GM12873 (cell line): Measurements from ENCODE around the gene SYCE3.

ENCODE experiments used
- TF ChIP-seq, protein P1 (sequence below): IDR thresholded peaks from 2 replicates; pipeline ENCODE4 v1.5.1; 2012; ENCODE audit warnings: low read depth, mild to moderate bottlenecking, moderate library complexity, low read length, control low read depth; ENCODE audit not compliant: insufficient read depth; ENCODE audit errors: missing control alignments

SYCE3 gene

DNA sequence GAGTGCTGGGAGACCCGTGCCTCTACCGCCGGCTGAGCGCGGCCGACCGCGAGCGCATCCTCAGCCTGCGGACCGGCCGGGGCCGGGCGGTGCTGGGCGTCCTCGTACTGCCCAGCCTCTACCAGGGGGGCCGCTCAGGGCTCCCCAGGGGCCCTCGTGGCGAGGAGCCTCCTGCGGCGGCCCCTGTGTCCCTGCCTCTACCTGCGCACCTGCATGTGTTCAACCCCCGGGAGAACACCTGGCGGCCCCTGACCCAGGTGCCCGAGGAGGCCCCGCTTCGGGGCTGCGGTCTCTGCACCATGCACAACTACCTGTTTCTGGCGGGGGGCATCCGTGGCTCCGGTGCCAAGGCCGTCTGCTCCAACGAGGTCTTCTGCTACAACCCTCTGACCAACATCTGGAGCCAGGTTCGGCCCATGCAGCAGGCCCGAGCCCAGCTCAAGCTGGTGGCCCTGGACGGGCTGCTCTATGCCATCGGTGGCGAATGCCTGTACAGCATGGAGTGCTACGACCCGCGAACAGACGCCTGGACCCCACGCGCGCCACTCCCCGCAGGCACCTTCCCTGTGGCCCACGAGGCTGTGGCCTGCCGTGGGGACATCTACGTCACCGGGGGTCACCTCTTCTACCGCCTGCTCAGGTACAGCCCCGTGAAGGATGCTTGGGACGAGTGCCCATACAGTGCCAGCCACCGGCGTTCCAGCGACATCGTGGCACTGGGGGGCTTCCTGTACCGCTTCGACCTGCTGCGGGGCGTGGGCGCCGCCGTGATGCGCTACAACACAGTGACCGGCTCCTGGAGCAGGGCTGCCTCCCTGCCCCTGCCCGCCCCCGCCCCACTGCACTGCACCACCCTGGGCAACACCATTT is 13.6 kb downstream of the SYCE3 start:
- TF ChIP-seq, protein P1, sequence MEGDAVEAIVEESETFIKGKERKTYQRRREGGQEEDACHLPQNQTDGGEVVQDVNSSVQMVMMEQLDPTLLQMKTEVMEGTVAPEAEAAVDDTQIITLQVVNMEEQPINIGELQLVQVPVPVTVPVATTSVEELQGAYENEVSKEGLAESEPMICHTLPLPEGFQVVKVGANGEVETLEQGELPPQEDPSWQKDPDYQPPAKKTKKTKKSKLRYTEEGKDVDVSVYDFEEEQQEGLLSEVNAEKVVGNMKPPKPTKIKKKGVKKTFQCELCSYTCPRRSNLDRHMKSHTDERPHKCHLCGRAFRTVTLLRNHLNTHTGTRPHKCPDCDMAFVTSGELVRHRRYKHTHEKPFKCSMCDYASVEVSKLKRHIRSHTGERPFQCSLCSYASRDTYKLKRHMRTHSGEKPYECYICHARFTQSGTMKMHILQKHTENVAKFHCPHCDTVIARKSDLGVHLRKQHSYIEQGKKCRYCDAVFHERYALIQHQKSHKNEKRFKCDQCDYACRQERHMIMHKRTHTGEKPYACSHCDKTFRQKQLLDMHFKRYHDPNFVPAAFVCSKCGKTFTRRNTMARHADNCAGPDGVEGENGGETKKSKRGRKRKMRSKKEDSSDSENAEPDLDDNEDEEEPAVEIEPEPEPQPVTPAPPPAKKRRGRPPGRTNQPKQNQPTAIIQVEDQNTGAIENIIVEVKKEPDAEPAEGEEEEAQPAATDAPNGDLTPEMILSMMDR = no peak

DNA sequence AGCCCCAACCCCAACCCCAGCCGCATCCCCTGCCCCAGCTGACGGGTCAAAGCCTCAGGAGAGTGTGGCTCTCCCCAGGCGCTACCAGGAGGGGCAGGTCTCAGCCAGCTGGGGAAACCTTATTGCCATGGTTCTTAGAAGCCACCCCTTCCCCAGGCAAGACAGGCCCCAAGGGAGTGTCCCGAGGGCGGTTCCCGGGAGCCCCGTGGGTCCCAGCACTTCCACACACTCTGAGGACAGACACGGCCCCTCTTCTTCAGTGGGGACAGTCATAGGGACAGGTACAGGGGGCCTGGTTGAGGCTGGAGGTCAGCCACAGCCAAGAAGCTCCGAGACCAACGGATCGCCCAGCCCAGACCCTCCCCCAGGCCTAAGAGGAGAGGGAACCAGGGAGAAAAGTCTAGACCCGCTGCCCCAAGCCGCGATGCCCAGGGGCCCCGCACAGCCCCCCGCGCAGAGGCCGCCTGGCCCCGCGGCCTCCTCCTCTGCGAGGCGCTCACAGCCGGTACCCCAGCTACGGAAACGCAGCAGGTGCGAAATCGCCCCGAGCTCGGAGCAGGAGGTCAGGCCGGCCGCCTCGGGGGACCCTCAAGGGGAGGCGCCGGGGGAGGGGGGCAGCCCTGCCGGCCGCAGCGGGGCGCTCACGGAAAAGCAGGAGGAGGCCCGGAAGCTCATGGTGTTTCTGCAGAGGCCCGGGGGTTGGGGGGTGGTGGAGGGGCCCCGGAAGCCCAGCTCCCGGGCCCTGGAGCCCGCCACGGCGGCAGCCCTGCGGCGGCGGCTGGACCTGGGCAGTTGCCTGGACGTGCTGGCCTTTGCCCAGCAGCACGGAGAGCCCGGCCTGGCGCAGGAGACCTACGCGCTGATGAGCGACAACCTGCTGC is 14.4 kb downstream of the SYCE3 start:
- TF ChIP-seq, protein P1 = no peak

DNA sequence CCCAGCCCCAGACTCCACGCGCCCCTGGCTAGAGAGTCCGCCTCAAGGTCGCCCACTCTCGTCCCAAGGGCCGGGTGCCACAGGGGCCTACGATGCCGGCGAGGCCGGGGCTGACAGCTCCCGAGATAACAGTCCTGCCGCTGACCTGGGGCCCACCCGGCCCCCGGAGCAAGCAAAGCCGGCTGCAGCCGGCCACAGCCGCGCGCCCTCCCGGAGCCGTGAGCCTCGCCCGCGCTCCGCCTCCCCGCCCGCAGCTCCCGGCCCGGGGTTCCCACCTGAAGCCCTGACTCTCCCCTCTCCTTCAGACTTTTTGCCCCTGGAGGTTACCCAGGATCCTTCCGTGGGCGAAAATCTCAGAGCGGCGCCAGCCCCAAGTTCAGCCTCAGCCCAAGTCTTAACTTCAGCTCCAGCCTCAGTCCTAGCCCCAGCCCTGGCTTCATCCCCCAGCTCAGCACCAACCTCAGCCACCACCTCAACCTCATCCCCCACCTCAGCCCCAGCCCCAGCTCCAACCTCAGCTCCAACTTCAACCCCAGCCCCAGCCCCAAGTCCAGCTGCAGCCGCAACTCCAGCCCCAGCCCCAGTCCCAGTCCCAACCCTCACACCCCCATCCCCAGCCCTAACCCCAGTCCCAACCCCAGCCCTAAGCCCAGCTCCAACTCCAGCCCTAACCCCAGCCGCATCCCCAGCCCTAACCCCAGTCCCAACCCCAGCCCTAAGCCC is 15.3 kb downstream of the SYCE3 start:
- TF ChIP-seq, protein P1 = no peak

DNA sequence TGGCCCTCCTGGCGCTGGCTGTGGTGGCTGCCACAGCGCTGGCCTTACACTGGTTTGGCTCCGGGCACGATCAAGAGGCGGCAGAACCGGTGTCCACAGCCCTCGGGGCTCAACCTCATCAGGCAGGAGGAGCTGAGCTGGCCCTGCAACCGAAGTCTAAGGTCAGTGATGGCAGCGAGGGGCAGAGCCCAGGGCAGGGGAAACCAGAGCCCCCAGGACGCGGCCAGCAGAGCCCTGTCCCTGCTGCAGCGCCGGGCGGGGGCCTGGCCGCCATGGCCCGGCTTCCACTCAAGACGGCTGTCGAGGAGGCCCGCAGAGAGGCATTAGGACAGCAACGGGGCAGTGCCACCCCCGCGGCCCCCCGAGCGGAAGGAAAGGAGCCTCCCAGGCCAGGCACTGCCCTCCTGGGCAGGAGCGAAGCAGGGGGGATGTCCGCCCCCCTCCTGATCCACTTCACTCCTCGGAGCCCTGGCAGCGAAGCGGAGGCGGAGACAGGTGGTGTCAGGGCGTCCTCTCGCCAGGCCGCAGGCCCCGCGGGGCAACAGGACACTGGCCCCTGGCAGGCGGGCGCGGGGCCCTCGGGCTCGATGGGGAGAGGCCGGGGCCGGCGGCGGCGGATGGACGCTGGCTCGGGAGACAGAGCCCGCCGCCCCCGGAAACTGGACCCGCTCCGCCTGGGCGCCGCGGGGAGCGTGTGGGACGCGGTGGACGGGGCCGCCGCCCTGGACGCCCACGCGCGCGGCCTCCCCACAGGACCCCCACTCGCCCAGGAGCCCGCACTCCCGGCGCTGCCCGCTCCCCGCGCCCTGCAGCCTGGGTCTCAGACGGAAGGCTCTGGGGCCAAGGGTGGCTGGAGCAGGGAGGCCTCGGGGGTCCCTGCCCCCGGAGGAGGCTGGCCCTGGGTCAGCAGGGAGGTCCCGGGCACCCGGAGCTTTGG is 16.1 kb downstream of the SYCE3 start:
- TF ChIP-seq, protein P1 = no peak

DNA sequence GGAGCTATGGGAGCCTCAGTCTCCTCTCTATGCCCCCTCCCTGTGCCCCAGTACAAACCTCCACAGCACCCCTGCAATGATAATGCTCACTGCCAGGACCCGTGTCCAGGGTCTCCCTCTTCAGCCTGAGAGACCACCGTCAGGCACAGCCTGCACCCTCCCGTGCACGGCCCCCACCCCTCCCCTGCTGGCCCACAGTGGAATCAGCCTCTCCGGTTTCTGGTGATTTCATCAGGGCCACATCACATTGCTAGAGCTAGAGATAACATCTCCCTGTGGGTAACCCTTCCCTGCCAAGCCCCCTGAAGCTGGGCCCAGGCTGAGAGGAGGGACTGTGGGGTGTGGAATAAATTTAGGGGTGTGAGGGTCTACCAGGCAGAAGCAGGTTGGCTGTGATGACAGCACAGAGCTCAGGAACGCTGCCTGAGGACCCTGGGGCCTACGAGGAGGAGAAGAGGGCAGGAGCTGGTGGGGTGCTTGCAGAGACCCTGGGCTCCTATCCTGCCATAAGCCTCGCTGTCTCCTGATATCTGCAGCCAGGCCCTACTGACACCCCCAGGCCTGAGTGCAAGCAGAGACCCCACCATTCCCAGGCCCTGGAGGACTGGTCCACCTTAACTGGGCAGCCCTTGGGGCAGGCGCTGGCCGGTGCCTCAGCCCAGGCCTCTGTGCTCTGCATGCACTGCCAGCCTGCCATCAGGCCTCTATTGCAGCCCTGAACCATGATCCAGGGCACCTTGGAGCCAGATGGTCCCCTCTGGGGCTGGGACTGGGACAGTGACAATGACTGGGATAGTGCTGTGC is 17.0 kb downstream of the SYCE3 start, which contains the start of gene KLHDC7B:
Gene KLHDC7B (plus strand): TSS at position 378 of the 804 bp plus-strand sequence. CDS start 345 bp downstream, at position 723.
- TF ChIP-seq, protein P1 = peak; percentile 34

DNA sequence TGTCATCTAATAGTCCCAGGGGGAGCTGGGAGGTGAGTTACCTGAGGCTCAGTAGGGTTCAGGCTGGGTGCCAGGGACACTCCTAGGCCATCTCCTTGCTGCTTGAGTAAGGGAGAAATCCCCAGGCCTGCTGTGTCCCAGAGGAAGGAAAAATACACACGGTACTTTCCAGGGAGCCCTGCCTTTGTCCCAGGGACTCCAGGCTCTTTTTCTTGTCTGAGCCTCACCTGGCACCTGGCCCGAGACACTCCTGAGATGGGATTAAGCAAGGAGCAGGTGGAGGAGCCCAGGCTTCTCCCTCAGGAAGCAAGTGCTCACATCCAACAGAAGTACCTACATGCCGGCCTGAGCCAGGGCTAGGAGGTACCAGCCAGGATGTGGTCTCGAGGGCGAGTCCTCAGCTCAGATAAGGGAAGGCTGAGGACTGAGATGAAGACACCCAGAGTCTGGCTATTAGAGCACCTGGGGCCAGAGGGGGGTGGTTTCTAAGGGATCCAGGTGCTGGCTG is 17.9 kb downstream of the SYCE3 start:
- TF ChIP-seq, protein P1 = no peak
